Stomach (tissue), 9 donors: ENCODE measurements around the gene SMAD6. TPM values are rescaled to one million over a fixed set of nuclear protein-coding genes. Genes with fewer than 3 reads are reported as not detected.
"Not testable (repeated sequence)": the region's sequence is repeated elsewhere in the genome, so short reads cannot be mapped to it uniquely, and the experiment has no call there.

Experiments used
- DNase-seq, 2 donors: peaks; one replicate each; pipeline versions ENCODE4 v3.0.0 to v3.0.0-alpha.2; 2013 to 2019
- H3K27ac ChIP-seq, 5 donors: fragments of 200-600 bp in 4 of 5; sonication (generic) in 4 of 5; one replicate each; pipeline ENCODE4 v1.5.1; 2013 to 2019; ENCODE audit warnings: mild to moderate bottlenecking in 1 of 5, moderate library complexity in 1 of 5
- H3K27me3 ChIP-seq, 3 donors: fragments of 200-600 bp; sonication (generic); one replicate each; pipeline ENCODE4 v1.5.1; 2017 to 2019; ENCODE audit warnings: mixed run types in 1 of 3
- H3K36me3 ChIP-seq, 4 donors: fragments of 200-600 bp; sonication (generic); 1 replicate in 3 of 4; 2 replicates in 1 of 4; pipeline ENCODE4 v1.5.1; 2016 to 2019
- H3K4me1 ChIP-seq, 4 donors: fragments of 200-600 bp; sonication (generic); one replicate each; pipeline ENCODE4 v1.5.1; 2016 to 2019
- H3K4me3 ChIP-seq, 4 donors: fragments of 200-600 bp; sonication (generic) in 3 of 4; one replicate each; pipeline ENCODE4 v1.5.1; 2016 to 2019; ENCODE audit warnings: mild to moderate bottlenecking in 1 of 4
- H3K9me3 ChIP-seq, 4 donors: fragments of 200-600 bp; sonication (generic); one replicate each; pipeline ENCODE4 v1.5.1; 2016 to 2019
- CTCF ChIP-seq, 7 experiments: fragments of 450-650 bp in 4 of 7; fragments of 200-600 bp in 3 of 7; sonication (generic) in 3 of 7; IDR thresholded peaks; one replicate each; pipeline ENCODE4 v1.5.1; 2016 to 2019; ENCODE audit warnings: antibody characterized with exemption in 7 of 7, control low read depth in 2 of 7, mild to moderate bottlenecking in 1 of 7
- EP300 ChIP-seq: sonication (generic); formaldehyde crosslinking; IDR thresholded peaks from one replicate; pipeline ENCODE4 v1.6.1; 2017; ENCODE audit warnings: antibody characterized with exemption
- POLR2A ChIP-seq, 4 donors: fragments of 450-650 bp; IDR thresholded peaks; one replicate each; pipeline ENCODE4 v1.6.1; 2016; ENCODE audit warnings: antibody characterized with exemption in 4 of 4, control low read depth in 2 of 4, mild to moderate bottlenecking in 1 of 4, moderate library complexity in 1 of 4
- POLR2AphosphoS5 ChIP-seq, 3 donors: sonication (generic); formaldehyde crosslinking; IDR thresholded peaks; one replicate each; pipeline ENCODE4 v1.6.1; 2016; ENCODE audit warnings: antibody characterized with exemption in 3 of 3
- WGBS, 5 donors: extraction: QIAGEN DNeasy Blood & Tissue Kit in 3 of 5; methylation state at CpG; one replicate each; pipeline versions ENCODE4 v1.1.5 to v1.1.7; 2013 to 2018; 5-methylcytosine and 5-hydroxymethylcytosine counted together
- intact Hi-C: fragments of 100-400 bp; cut with DNase I; formaldehyde crosslinking; loops from one replicate; pipeline ENCODE4 v1.15.1; 2023; ENCODE audit warnings: low total_unique reads
- polyA plus RNA-seq, 3 donors: library from polyadenylated mRNA; stranded (reverse); fragments of 200-250 nt; gene quantifications; one replicate each; pipeline ENCODE4 v1.2.3, GENCODE V29; 2013
- total RNA-seq, 5 donors: library from RNA; depleted of rRNA; stranded (reverse); fragments of >200 nt; gene quantifications; one replicate each; pipeline versions ENCODE4 v1.1.0 to v1.2.3, GENCODE V29; 2014 to 2016
- donor health status: healthy with polysubstance abuse.
- donor health status: Bipolar disorder and iron deficiency.
- donor health status: healthy.

SMAD6 gene
- total and polyA plus RNA-seq, 8 donors, result 4.0 to 112 (median 28.3) TPM

- H3K4me1 ChIP-seq, result peaks cover 0 to 7% (median 4%) of the 10 kb centered on the region in 4 donors
- no peaks in the 10 kb centered on the region for H3K27me3 ChIP-seq
- intact Hi-C loops, result no loop called here
- no peaks in the 10 kb centered on the region for H3K36me3 ChIP-seq
- no peak overlapping the region for H3K4me3 ChIP-seq
- H3K27ac ChIP-seq, result no peak overlapping the region
- peaks cover 0 to 9% (median 3%) of the 10 kb centered on the region in 4 donors for H3K9me3 ChIP-seq
- no peak for DNase-seq
- TF ChIP-seq CTCF (IDR thresholded peaks at IDR 0.05), result no peak
- no peak for TF ChIP-seq EP300
- no peak for TF ChIP-seq POLR2AphosphoS5 (IDR thresholded peaks at IDR 0.05)
- no peak for TF ChIP-seq POLR2A (IDR thresholded peaks at IDR 0.05)
These were observed 17.8 kb upstream of the SMAD6 start for GRCh38 chr15:66684136-66684681.

GRCh38 chr15:66685638-66686150, 16.3 kb upstream of the SMAD6 start:
- Histone ChIP-seq H3K36me3 (no peaks in the 10 kb centered on the region), H3K4me3 (no peak overlapping the region), H3K9me3 (peaks cover 0 to 9% (median 3%) of the 10 kb centered on the region in 4 donors), H3K27me3 (no peaks in the 10 kb centered on the region), H3K4me1 (no peaks in the 10 kb centered on the region), H3K27ac (no peak overlapping the region)
- no peak for DNase-seq
- intact Hi-C loops, result no loop called here
- 67 to 76% (median 72%) methylated on average over 5 of the region's 5 CpGs for WGBS, 5 donors
- TF ChIP-seq CTCF (IDR thresholded peaks at IDR 0.05) (no peak), POLR2AphosphoS5 (IDR thresholded peaks at IDR 0.05) (no peak), EP300 (no peak), POLR2A (IDR thresholded peaks at IDR 0.05) (no peak)

- not testable (repeated sequence) for H3K9me3 ChIP-seq, H3K4me3 ChIP-seq, DNase-seq, H3K27me3 ChIP-seq, H3K36me3 ChIP-seq, H3K27ac ChIP-seq
- intact Hi-C loops, result loop anchor here (10.0 kb wide), 1 partner anchor 86 kb away; no protein-coding TSS in a partner anchor
- peaks cover 0 to 14% (median 8%) of the 10 kb centered on the region in 4 donors for H3K4me1 ChIP-seq
- 71 to 86% (median 82%) methylated on average over 4 to 7 of the region's 7 CpGs for WGBS, 5 donors
These were observed 11.1 kb upstream of the SMAD6 start for GRCh38 chr15:66690912-66691311.

DNA sequence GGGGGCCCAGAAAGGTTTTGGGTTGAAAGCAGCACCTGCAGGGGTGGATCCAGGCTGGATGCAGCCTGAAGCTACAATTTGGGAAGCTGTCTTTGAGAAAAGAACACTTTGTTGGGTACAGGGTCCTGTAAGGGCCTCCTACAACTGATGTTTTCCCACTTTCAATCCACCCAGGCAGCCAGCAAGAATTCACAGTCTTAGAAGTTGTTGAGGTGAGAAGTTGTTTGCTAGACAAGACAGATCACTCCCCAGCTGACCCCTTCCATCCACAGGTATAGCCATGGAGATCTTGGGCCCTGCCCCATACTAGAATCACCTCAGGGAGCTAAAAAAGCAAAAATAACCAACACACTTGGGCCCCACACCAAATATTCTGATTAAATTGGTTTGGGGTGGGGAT, 10.3 kb upstream of the SMAD6 start:
- no peak for DNase-seq
- Histone ChIP-seq H3K4me1 (peaks cover 0 to 14% (median 8%) of the 10 kb centered on the region in 4 donors), H3K36me3 (no peaks in the 10 kb centered on the region), H3K9me3 (no peaks in the 10 kb centered on the region), H3K27ac (no peak overlapping the region), H3K27me3 (no peaks in the 10 kb centered on the region), H3K4me3 (no peak overlapping the region)
- intact Hi-C loops, result loop anchor here (10.0 kb wide), 1 partner anchor 87 kb away; no protein-coding TSS in a partner anchor
- no peak for TF ChIP-seq EP300
- no peak for TF ChIP-seq POLR2A (IDR thresholded peaks at IDR 0.05)
- TF ChIP-seq POLR2AphosphoS5 (IDR thresholded peaks at IDR 0.05), result no peak
- TF ChIP-seq CTCF (IDR thresholded peaks at IDR 0.05), result no peak

- WGBS, 5 donors, result 30 to 52% (median 45%) methylated on average over 3 of the region's 3 CpGs
- Histone ChIP-seq H3K4me1 (peaks cover 0 to 14% (median 8%) of the 10 kb centered on the region in 4 donors), H3K27ac (peak overlapping the region in 2 of 5 donors; percentile 16 to 22), H3K27me3 (no peaks in the 10 kb centered on the region), H3K36me3 (no peaks in the 10 kb centered on the region), H3K4me3 (no peak overlapping the region), H3K9me3 (no peaks in the 10 kb centered on the region)
- intact Hi-C loops, result loop anchor here (10.0 kb wide), 1 partner anchor 88 kb away; no protein-coding TSS in a partner anchor
- DNase-seq, result no peak
- TF ChIP-seq CTCF (IDR thresholded peaks at IDR 0.05), result no peak
- TF ChIP-seq EP300, result no peak
- TF ChIP-seq POLR2AphosphoS5 (IDR thresholded peaks at IDR 0.05), result no peak
- TF ChIP-seq POLR2A (IDR thresholded peaks at IDR 0.05), result no peak
These were observed 9.6 kb upstream of the SMAD6 start for GRCh38 chr15:66692391-66692790.
